Measurements from ENCODE around the gene S1PR3.
"Not testable (repeated sequence)": the region's sequence is repeated elsewhere in the genome, so short reads cannot be mapped to it uniquely, and the experiment has no call there.

The S1PR3 gene

GRCh38 chr9:88991066-88992034 is at the start of gene S1PR3:
TSS of gene S1PR3 (plus strand) at chr9:88991468. CDS start at chr9:89001201, 9,733 bp downstream.
- no peak for DNase-seq

- not testable (repeated sequence) for DNase-seq
Measured at GRCh38 chr9:88941586-88941985, 49.7 kb upstream of the S1PR3 start.

- no peak for DNase-seq
Measured at GRCh38 chr9:88942411-88942810, 48.9 kb upstream of the S1PR3 start.

- DNase-seq: no peak
Measured at GRCh38 chr9:88945636-88946333, 45.5 kb upstream of the S1PR3 start.

- no peak for DNase-seq
Measured at GRCh38 chr9:88947581-88948573, 43.4 kb upstream of the S1PR3 start.

- DNase-seq: no peak
Measured at GRCh38 chr9:88949425-88949824, 41.8 kb upstream of the S1PR3 start.

- no peak for DNase-seq
Measured at GRCh38 chr9:88949961-88950340, 41.3 kb upstream of the S1PR3 start.

- DNase-seq: no peak
Measured at GRCh38 chr9:88950341-88951154, 40.7 kb upstream of the S1PR3 start.

GRCh38 chr9:88951155-88951542 is 40.1 kb upstream of the S1PR3 start:
- no peak for DNase-seq

GRCh38 chr9:88952086-88952615 is 39.1 kb upstream of the S1PR3 start:
- DNase-seq: no peak

GRCh38 chr9:88952976-88953375 is 38.3 kb upstream of the S1PR3 start:
- DNase-seq: no peak

- no peak for DNase-seq
Measured at GRCh38 chr9:88953381-88954029, 37.8 kb upstream of the S1PR3 start.

- DNase-seq: no peak
Measured at GRCh38 chr9:88954066-88954465, 37.2 kb upstream of the S1PR3 start.

- DNase-seq: no peak
Measured at GRCh38 chr9:88957526-88957925, 33.7 kb upstream of the S1PR3 start.

- no peak for DNase-seq
Measured at GRCh38 chr9:88959727-88960469, 31.4 kb upstream of the S1PR3 start.

GRCh38 chr9:88960632-88961031 is 30.6 kb upstream of the S1PR3 start:
- no peak for DNase-seq

- DNase-seq: no peak
Measured at GRCh38 chr9:88965473-88965872, 25.8 kb upstream of the S1PR3 start.

GRCh38 chr9:88966894-88967676 is 24.2 kb upstream of the S1PR3 start:
- no peak for DNase-seq

GRCh38 chr9:88968799-88969198 is 22.5 kb upstream of the S1PR3 start:
- DNase-seq: no peak

All from OCI-M1 (cell line).